Measurements from ENCODE around the gene ULK3. TPM values are rescaled to one million over a fixed set of nuclear protein-coding genes. Genes with fewer than 3 reads are reported as not detected.

Gene ULK3
- polyA plus RNA-seq, 1 experiment: 14.2 TPM

DNA sequence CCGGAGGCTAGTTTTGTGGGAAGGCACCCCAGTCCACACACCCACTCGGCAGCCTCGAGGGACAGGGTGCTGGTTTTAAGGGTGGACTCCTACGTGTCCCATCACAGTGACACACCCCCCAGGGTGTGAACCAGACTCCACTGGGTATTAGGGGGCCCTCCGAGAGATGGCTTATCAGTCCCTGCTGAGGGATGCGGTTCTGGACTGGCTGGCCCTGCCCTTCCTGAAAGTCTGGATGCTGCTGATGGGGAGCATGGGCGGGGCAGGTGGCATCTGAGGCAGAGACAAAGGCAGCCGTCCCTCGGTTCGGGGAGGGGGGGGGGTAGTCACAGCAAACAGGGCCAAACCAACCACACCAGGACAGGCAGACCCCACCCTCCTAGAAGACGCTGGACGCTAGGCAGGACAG lies 939 bp upstream of the ULK3 start:
- CTCF ChIA-PET: interaction anchor here (1.5 to 2.7 kb wide), 2 partner anchors 13 to 58 kb away, joined by 3 to 13 read pairs; no protein-coding TSS in a partner anchor
- Histone ChIP-seq H3K9me3 (ENCODE audit: control insufficient read depth, insufficient read depth, low read length) (no peaks in the 10 kb centered on the region), H3K4me3 (ENCODE audit: low read depth, low read length) (no peak overlapping the region), H3K27me3 (ENCODE audit: control insufficient read depth, insufficient read depth, low read length) (no peaks in the 10 kb centered on the region), H3K27ac (ENCODE audit: low read depth, low read length) (peak overlapping the region; percentile 77)
- TF ChIP-seq, protein P1, sequence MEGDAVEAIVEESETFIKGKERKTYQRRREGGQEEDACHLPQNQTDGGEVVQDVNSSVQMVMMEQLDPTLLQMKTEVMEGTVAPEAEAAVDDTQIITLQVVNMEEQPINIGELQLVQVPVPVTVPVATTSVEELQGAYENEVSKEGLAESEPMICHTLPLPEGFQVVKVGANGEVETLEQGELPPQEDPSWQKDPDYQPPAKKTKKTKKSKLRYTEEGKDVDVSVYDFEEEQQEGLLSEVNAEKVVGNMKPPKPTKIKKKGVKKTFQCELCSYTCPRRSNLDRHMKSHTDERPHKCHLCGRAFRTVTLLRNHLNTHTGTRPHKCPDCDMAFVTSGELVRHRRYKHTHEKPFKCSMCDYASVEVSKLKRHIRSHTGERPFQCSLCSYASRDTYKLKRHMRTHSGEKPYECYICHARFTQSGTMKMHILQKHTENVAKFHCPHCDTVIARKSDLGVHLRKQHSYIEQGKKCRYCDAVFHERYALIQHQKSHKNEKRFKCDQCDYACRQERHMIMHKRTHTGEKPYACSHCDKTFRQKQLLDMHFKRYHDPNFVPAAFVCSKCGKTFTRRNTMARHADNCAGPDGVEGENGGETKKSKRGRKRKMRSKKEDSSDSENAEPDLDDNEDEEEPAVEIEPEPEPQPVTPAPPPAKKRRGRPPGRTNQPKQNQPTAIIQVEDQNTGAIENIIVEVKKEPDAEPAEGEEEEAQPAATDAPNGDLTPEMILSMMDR (IDR thresholded peaks at IDR 0.05; ENCODE audit: low read depth, low read length): no peak
- no peak for DNase-seq (ENCODE audit: low read depth, low spot score)
- POLR2A ChIA-PET: interaction anchor here (0.6 kb wide), 1 partner anchor 12 kb away, joined by 8 read pairs; no protein-coding TSS in a partner anchor

DNA sequence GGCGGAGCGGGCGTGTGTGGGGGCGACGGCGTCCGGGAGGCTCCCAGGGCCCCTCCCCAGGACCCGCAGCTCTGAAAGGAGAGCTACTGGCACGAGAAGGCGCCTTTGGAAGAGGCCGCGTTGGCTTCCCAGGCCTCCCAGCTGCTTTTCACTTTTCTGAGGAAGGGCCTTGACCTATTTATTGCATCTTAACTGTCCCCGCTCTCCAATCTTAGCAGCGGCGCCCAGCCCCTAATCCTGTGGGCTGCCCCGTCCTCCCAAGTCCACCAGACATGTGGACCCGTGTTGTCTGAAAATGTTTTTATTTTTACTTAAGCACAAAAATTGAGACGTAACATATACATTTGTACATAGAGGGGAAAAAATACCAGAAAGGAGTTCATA lies 481 bp upstream of the ULK3 start:
- POLR2A ChIA-PET: no interaction called here
- CTCF ChIA-PET: interaction anchor here (1.5 to 2.7 kb wide), 2 partner anchors 12 to 58 kb away, joined by 3 to 13 read pairs; no protein-coding TSS in a partner anchor
- no peaks in the 10 kb centered on the region for H3K27me3 ChIP-seq (ENCODE audit: control insufficient read depth, insufficient read depth, low read length)
- peak overlapping the region; percentile 77 for H3K27ac ChIP-seq (ENCODE audit: low read depth, low read length)
- no peak for DNase-seq (ENCODE audit: low read depth, low spot score)
- TF ChIP-seq, protein P1 (IDR thresholded peaks at IDR 0.05; ENCODE audit: low read depth, low read length): no peak; the same call in 1 of the 2 replicates
- no peaks in the 10 kb centered on the region for H3K9me3 ChIP-seq (ENCODE audit: control insufficient read depth, insufficient read depth, low read length)
- H3K4me3 ChIP-seq (ENCODE audit: low read depth, low read length): peak overlapping the region; percentile 51

DNA sequence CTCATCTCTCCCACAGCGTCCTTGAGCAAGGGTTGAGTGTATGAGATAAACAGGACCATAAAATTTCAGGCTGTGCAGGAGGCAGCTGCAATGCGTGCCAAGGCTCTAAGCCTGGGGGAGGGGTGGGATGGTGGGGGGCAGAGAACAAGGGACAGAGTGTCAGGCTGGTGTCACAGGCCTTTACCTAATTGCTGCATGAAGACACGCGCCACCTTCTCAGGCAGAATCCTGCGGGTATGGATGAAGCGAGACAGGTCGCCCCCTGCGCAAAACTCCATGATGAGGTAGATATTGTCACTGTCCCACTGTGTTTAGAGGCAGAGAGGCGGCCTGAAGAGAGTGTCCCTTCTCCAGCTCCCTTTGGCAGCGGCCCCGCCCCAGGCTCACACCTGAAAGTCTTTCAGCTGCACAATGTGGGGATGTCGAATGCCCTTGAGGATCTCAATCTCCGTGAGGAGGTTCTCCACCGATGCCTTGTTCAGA lies 1.0 kb downstream of the ULK3 start:
- Histone ChIP-seq H3K9me3 (ENCODE audit: control insufficient read depth, insufficient read depth, low read length) (no peaks in the 10 kb centered on the region), H3K27ac (ENCODE audit: low read depth, low read length) (no peak overlapping the region), H3K27me3 (ENCODE audit: control insufficient read depth, insufficient read depth, low read length) (no peaks in the 10 kb centered on the region), H3K4me3 (ENCODE audit: low read depth, low read length) (peak overlapping the region; percentile 79)
- ChIA-PET POLR2A (no interaction called here), CTCF (interaction anchor here (0.6 to 2.7 kb wide), 5 partner anchors 27 to 211 kb away, joined by 3 to 13 read pairs (median 3); no protein-coding TSS in a partner anchor)
- DNase-seq (ENCODE audit: low read depth, low spot score): no peak
- TF ChIP-seq, protein P1 (IDR thresholded peaks at IDR 0.05; ENCODE audit: low read depth, low read length): no peak

DNA sequence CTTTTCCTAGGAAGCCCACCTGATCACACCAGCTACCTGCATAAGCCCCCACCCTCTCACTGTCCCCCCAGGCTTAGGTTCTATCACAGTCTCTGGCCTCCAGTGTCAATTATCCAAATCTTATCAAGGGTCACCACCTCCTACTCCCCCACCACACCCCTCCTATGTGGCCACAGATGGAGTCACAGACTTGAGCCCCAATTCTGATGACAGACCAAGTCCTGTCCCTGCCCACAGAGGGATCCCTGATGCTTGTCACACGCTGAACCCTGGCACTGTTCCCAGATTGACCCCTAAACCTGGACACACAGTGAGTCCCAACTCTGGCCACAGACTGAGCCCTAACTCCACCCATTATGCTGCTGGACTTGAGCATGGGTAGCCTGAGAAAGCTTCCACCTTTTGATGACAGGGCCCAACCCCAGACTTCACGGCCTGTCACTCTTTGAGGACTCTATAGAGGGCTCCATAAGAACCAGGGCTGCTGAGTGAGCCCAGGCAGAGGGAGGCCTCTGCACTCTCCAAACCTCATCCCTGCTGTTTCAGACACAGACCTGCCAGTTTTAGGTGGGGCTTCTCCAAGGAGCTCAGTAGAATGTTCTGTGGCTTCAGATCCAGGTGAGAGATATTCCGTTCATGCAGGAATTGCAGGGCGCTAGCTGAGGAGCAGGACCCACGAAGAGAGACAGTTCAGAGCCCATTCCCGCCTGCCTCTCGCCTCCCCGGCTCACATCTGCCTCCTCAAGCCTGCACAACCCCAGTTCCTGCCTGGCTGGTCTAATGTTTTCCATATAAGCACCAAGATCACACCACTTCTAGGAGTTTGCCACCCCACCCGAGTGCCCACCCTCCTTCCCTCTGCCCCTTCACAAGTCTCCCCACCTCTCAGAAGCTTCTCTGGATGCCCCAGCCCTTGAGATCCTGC lies 1.8 kb downstream of the ULK3 start:
- Histone ChIP-seq H3K27ac (ENCODE audit: low read depth, low read length) (no peak overlapping the region), H3K9me3 (ENCODE audit: control insufficient read depth, insufficient read depth, low read length) (no peaks in the 10 kb centered on the region), H3K4me3 (ENCODE audit: low read depth, low read length) (no peak overlapping the region), H3K27me3 (ENCODE audit: control insufficient read depth, insufficient read depth, low read length) (no peaks in the 10 kb centered on the region)
- TF ChIP-seq, protein P1 (IDR thresholded peaks at IDR 0.05; ENCODE audit: low read depth, low read length): no peak
- POLR2A ChIA-PET: no interaction called here
- CTCF ChIA-PET: interaction anchor here (0.6 to 2.7 kb wide), 5 partner anchors 28 to 72 kb away, joined by 3 to 13 read pairs (median 3); no protein-coding TSS in a partner anchor
- DNase-seq (ENCODE audit: low read depth, low spot score): no peak

All from AG04450 (cell line).